HG03095 (cell line): ENCODE measurements around the gene LEFTY1.

Experiments used
- ATAC-seq: cut with Tn5 transposase; IDR thresholded peaks from one replicate; pipeline ENCODE4 v1.9.1; 2021; ENCODE audit warnings: moderate library complexity; ENCODE audit not compliant: unreplicated experiment

LEFTY1 gene

GRCh38 chr1:225874431-225874830 is 14.5 kb downstream of the LEFTY1 start:
- no peak for ATAC-seq

DNA sequence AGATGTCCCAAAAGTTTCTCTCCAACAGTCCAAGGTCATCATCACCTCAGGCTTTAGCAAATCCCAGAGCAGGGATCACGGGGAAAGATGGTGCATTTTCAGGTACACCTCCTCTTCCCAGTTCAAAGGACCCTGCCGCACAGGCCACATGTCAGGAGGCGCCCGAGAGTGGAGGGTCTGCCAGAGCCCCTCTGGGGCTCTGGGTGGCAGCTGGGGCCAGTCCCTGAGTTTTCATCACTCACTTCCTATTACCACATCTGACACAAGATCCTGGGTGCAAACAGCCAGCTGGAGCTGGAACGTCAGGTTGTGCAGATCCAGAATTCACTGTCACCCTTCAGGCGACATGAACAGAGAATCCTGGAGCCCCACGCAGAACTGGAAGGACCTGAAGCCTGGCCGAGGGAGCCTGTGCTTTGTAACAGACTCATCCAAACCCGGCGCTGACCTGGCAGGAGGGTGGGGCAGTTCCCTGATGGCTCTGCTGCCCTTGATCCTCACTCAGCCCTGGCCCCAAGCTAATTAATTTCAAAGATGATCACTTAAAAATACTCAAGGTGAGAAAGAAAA is 15.6 kb downstream of the LEFTY1 start:
- no peak for ATAC-seq

- no peak for ATAC-seq
Observed at GRCh38 chr1:225872075-225872430, 16.9 kb downstream of the LEFTY1 start.

DNA sequence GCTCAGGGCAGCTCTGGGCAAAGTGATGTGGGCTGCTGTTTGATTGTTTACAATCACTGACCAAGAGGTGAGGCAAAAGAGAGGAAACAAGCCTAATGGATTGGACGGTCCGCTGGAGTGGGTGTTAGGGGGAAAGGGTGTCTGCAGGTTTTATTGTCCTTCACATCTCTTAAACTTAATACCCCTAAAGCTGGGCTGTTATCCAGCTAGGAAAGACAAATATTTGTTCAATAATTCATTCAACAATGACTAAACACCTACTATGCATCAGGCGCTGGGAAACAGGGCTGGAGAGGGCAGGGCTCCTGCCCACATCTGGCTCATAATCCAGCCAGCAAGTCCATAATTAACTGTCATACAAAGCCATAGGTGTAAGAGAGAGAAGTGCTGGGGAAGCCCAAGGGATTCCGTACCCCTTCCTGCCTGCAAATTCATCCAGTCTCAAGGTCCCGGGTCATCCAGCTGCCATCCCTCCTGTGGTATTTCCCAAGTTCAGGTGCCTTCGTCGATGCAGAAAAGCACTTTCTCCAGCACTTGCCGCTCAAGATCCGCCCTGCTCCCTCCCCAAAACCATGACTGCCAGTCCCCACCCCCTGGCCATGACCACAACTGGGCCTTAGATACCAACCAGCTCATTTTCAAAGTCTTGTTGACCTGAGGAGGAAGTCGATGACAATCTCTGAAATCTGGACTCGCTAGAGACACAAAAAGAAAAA is 17.4 kb downstream of the LEFTY1 start:
- ATAC-seq, result no peak

DNA sequence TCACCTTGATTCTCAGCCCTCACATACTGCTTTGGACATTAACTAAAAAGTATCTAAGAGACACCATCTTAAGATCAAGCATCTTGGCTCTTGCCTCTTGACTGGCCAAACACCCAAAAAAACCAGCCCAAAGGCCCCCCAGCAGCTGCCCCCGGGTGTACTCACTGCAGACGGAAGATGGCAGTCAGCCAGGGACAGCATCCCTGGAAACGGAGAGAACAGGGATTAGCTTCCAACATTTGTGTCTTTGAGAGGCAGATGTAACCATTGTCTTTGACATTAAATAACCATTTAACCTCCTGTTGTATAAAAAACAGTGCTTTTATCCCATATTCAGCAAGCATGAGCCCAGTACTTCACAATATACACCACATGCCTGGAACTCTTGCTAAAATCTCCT is 18.0 kb downstream of the LEFTY1 start:
- no peak for ATAC-seq

DNA sequence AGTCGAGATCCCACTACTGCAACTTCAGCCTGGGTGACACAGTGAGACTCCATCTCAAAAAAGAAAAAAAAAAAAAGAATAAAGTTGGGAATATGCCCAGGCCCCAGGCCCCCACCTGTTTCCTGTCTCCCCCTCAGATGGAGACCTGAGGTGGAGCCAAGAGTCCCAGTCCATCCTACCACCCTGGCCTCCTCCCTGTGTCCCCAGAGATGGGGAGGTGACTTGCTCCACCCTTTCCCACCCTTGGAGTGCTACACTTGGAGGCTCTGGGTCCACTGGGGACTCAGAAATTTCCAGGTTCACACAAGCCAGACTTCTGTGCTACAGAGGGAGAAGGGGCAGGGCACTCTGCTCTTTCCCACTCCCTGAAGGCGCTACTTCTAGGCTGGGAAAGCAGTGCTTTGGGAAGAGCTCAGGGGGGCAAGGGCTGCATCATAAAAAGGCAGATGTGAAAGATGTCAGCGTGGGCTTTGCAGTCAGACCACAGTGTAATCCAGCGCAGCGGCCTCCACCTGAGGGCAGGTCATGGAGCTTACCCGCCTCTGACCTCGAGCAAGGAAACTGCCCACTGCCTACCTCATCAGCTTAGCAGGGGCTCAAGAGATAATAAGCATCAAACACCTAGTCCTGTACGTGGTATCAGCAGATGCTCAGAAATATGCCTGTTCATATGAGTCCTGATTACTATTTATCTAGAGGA is 20.2 kb downstream of the LEFTY1 start:
- ATAC-seq, result no peak

GRCh38 chr1:225866981-225867380 is 22.0 kb downstream of the LEFTY1 start:
- no peak for ATAC-seq

DNA sequence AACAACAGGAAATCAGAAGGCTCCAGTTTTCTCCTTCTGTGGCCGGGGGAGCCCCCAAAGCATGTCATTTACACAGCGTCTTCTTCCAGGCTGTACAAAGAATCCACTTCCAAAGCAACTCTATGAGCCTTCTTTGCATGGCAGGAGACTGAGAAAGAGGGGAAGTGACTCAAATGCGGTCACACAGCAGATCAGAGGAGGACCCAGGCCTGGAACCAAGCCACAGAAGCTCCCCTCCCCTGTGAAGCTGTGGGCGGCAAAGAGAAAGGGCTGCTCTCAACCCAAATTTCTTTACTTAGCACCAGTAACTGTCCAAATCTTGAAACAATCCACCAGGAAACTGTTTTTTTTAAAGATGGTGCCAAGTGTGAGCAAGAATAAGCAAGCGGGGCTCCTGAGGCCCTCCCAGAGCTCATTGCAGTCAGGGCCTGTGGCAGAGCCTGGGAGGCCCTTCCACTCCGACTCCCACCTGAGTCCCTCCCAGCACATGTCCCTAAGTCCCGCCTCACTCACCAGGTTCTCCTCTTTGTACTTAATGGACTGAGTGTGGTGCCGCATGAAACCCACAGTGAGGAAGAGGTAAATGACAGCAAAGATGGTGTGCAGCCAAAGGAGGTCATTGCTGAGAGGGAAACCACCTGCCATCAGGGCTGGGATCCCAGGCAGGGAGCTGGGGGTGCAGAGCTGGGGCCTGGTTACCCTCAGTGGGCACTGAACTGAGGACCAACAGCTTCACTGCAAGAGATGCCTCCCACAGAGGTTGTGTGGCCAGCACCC is 22.7 kb downstream of the LEFTY1 start:
- ATAC-seq, result no peak

GRCh38 chr1:225865514-225865913 is 23.4 kb downstream of the LEFTY1 start:
- no peak for ATAC-seq

DNA sequence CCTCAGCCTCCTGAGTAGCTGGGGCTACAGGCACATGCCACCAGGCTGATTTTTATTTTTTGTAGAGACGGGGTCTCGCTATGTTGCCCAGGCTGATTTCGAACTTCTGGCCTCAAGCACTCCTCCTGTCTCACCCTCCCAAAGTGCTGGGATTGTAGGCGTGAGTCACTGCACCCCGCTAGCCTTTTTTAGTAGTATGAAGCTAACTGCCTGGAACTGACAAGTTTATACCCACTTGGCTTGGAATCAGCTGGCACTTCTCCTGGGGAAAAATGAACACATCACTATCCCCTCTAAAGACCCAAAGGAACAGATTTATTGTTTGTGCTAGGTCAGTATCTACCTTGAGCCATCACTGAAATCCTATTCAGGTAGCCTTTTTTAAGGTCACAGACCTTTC is 25.8 kb downstream of the LEFTY1 start:
- no peak for ATAC-seq

DNA sequence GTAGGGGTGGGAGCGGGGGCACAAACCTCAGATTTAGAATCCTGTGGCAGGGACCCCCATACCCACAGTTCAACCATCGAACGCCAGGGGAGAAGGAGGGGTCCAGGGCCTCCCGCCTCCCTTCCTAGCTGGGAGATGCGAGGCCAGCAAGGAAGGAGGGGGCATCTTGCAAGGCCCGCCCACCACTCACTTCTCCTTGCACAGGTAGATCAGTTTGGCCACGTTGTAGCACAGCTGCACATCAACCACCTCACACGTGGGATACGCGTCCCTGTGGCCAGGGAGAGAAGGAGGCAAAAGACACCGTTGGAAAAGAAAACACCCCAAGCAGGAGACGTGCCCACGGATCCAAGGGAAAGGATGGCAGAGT is 26.4 kb downstream of the LEFTY1 start:
- ATAC-seq, result no peak

GRCh38 chr1:225861834-225862580 is 26.9 kb downstream of the LEFTY1 start:
- ATAC-seq, result no peak

DNA sequence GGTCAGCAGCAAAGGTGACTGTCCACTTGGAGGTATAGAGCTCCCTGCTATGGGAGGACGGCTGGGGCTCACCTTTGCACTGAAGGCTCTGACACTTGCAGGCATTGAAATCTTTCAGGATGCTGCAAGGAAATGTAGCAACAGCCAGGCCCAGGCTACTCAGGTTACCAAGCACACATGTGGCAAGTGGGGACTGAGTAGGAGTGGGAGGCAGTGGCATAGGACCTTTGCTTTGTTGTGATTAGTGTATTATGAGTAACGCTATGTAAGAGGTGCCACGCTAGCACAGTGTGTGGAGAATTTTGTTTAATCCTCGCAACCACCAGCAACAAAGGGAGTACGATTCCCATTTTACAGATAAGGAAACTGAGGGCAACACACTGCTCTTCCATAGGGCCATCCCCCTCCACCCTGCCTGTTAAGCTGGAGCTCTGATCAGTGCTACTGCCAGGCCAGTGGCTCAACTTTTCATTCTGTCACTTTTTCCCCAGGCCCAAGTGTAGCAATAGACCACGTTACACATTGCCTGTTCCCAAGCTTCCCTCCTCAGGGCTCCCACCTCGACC is 28.0 kb downstream of the LEFTY1 start:
- no peak for ATAC-seq

DNA sequence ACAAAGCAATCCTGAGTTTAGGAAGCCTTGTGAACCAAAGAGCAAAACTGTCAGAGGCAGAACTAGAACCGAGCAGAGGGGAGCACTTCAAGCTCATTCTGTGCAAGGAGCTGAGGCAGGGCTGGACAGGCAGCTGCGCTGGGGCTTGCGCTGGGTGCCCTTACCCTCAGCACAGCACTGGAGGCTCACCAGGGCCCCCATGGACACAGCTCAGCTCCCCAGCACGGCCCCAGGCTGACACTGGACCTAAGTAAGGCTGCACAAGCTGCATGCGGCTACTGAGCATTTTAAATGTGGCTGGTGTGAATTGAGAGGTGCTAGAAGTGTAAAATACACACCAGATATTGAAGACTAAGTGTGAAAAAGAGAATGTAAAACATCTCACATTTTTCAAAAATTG is 28.8 kb downstream of the LEFTY1 start:
- no peak for ATAC-seq

- no peak for ATAC-seq
Observed at GRCh38 chr1:225859151-225859550, 29.8 kb downstream of the LEFTY1 start.

- no peak for ATAC-seq
Observed at GRCh38 chr1:225857256-225857655, 31.7 kb downstream of the LEFTY1 start.

- no peak for ATAC-seq
Observed at GRCh38 chr1:225855503-225856300, 33.2 kb downstream of the LEFTY1 start.

DNA sequence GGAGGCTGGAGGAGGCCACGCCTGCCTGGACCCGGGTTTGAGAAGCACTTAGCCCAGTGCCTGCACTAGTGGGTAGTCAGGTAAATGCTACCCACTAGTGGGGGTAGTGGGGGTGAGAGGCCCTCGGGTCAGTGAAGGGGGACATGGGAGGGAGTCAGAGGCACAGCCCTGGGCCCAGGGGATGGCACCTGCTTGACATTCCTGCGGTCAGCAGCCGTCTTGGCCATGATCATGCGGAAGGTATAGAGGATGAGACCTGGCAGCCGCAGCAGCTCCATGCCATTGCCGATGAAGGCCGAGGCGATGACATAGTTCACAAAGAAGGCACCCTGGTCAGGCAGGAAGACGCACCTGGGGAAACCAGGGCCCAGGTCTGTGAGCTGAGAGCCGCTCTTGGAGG is 35.5 kb downstream of the LEFTY1 start:
- ATAC-seq, result no peak

DNA sequence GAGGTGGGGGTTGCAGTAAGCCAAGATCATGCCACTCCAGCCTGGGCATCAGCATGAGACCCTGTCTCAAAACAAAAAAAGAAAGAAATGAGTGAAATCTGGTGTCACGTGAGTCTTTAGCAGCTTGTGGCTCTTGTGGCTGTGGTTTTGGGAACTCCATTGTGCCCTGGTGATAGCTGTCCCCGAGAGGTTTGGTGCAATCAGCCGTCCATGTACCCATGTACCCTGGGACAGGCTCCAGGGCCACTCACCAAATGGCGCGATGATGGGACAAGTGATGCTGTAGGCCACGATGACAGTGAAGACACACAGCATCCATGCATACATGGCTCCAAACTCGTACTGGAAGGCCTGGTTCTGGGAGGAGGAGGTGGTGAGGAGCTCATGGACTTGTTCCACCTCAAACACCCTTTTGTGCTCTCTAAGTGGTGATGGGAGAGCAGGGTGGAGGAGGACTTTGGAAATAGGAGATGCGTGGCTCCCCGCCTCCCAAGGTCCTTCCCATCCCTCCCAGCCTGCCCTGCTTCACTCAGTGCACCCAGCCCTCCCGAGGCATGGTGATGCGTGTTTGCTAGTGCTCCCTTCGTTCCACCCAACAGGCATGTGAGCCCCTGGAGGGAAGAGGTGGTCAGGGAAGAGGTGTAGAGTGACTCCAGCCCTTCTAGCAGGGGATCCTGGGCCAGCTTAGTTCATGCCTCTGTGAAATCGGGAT is 36.4 kb downstream of the LEFTY1 start:
- no peak for ATAC-seq
